Keratinocyte (primary cell): ENCODE measurements around the gene PRSS36.

Source experiments
- EZH2 ChIP-seq: IDR thresholded peaks from one replicate; pipeline ENCODE4 v1.6.1; 2012; ENCODE audit warnings: inconsistent platforms, mild to moderate bottlenecking, low read length, moderate library complexity
- TF ChIP-seq, protein P1 (sequence below), 3 experiments: IDR thresholded peaks in 1 of 3; conservative IDR thresholded peaks in 1 of 3; optimal IDR thresholded peaks in 1 of 3; 2 replicates in 2 of 3; 3 replicates in 1 of 3; pipeline versions ENCODE3 to v1.5.1; 2011; ENCODE audit warnings: low read length in 3 of 3, mild to moderate bottlenecking in 3 of 3, moderate library complexity in 2 of 3, control low read depth in 1 of 3, inconsistent platforms in 1 of 3; ENCODE audit not compliant: insufficient read depth in 2 of 3; ENCODE audit errors: extremely low read depth in 1 of 3

DNA sequence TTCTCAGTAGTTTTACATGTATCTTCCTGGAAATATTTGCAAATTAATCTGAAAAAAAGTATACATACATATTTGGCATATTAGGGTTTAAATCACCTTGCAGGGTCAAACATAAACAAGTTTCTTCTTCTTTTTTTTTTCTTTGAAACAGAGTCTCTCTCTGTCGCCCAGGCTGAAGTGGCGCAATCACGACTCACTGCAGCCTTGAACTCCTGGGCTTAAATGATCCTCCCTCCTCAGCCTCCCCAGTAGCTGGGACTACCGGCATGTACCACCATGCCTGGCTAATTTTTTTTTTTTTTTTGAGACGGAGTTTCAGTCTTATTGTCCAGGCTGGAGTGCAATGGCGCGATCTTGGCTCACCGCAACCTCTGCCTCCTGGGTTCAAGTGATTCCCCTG lies 17.4 kb upstream of the PRSS36 start:
- TF ChIP-seq, protein P1, sequence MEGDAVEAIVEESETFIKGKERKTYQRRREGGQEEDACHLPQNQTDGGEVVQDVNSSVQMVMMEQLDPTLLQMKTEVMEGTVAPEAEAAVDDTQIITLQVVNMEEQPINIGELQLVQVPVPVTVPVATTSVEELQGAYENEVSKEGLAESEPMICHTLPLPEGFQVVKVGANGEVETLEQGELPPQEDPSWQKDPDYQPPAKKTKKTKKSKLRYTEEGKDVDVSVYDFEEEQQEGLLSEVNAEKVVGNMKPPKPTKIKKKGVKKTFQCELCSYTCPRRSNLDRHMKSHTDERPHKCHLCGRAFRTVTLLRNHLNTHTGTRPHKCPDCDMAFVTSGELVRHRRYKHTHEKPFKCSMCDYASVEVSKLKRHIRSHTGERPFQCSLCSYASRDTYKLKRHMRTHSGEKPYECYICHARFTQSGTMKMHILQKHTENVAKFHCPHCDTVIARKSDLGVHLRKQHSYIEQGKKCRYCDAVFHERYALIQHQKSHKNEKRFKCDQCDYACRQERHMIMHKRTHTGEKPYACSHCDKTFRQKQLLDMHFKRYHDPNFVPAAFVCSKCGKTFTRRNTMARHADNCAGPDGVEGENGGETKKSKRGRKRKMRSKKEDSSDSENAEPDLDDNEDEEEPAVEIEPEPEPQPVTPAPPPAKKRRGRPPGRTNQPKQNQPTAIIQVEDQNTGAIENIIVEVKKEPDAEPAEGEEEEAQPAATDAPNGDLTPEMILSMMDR (optimal IDR thresholded peaks at IDR 0.05 in 1 of 3, IDR thresholded peaks at IDR 0.05 in 1 of 3, conservative IDR thresholded peaks at IDR 0.05 in 1 of 3; ENCODE audit: extremely low read depth in 1 of 3, insufficient read depth in 2 of 3, low read length in 3 of 3): no peak
- no peak for TF ChIP-seq EZH2
